ENCODE measurements around the gene TRNP1.

TRNP1 gene

GRCh38 chr1:26991310-26992116 lies 2.0 kb upstream of the TRNP1 start:
- H3K4me3 Mint-ChIP-seq, result peak overlapping the region; percentile 31
- no peak overlapping the region for H3K27ac Mint-ChIP-seq
- no peaks in the 10 kb centered on the region for H3K9me3 Mint-ChIP-seq
- no peaks in the 10 kb centered on the region for H3K36me3 Mint-ChIP-seq (ENCODE audit: low read depth)
- no peak for DNase-seq
- no peak for TF ChIP-seq CTCF (IDR thresholded peaks at IDR 0.05)
- H3K27me3 Mint-ChIP-seq (ENCODE audit: low read depth, poor library complexity), result peaks cover 81% of the 10 kb centered on the region
- peaks cover 32% of the 10 kb centered on the region for H3K4me1 Mint-ChIP-seq

- peaks cover 76% of the 10 kb centered on the region for H3K27me3 Mint-ChIP-seq (ENCODE audit: low read depth, poor library complexity)
- no peak for TF ChIP-seq CTCF (IDR thresholded peaks at IDR 0.05)
- peaks cover 53% of the 10 kb centered on the region for H3K4me1 Mint-ChIP-seq
- H3K36me3 Mint-ChIP-seq (ENCODE audit: low read depth), result no peaks in the 10 kb centered on the region
- DNase-seq, result peak; percentile 65
- no peak overlapping the region for H3K27ac Mint-ChIP-seq
- H3K4me3 Mint-ChIP-seq, result peak overlapping the region; percentile 79
- H3K9me3 Mint-ChIP-seq, result no peaks in the 10 kb centered on the region
These were observed 711 bp downstream of the TRNP1 start for GRCh38 chr1:26994020-26994786.

- H3K4me3 Mint-ChIP-seq, result peak overlapping the region; percentile 79
- H3K36me3 Mint-ChIP-seq (ENCODE audit: low read depth), result no peaks in the 10 kb centered on the region
- peaks cover 61% of the 10 kb centered on the region for H3K4me1 Mint-ChIP-seq
- no peak overlapping the region for H3K27ac Mint-ChIP-seq
- peaks cover 71% of the 10 kb centered on the region for H3K27me3 Mint-ChIP-seq (ENCODE audit: low read depth, poor library complexity)
- TF ChIP-seq CTCF (IDR thresholded peaks at IDR 0.05), result no peak
- DNase-seq, result no peak
- no peaks in the 10 kb centered on the region for H3K9me3 Mint-ChIP-seq
These were observed 1.5 kb downstream of the TRNP1 start for GRCh38 chr1:26994787-26995517.

GRCh38 chr1:26996024-26996423 lies 2.5 kb downstream of the TRNP1 start:
- TF ChIP-seq CTCF (IDR thresholded peaks at IDR 0.05), result no peak
- Mint-ChIP-seq H3K27ac (no peak overlapping the region), H3K4me1 (peaks cover 64% of the 10 kb centered on the region), H3K36me3 (ENCODE audit: low read depth) (no peaks in the 10 kb centered on the region), H3K9me3 (no peaks in the 10 kb centered on the region), H3K4me3 (peak overlapping the region; percentile 79), H3K27me3 (ENCODE audit: low read depth, poor library complexity) (peaks cover 60% of the 10 kb centered on the region)
- DNase-seq, result no peak

GRCh38 chr1:26996665-26997064 lies 3.2 kb downstream of the TRNP1 start:
- no peak overlapping the region for H3K27ac Mint-ChIP-seq
- no peak for TF ChIP-seq CTCF (IDR thresholded peaks at IDR 0.05)
- no peaks in the 10 kb centered on the region for H3K9me3 Mint-ChIP-seq
- H3K36me3 Mint-ChIP-seq (ENCODE audit: low read depth), result no peaks in the 10 kb centered on the region
- no peak for DNase-seq
- peaks cover 53% of the 10 kb centered on the region for H3K27me3 Mint-ChIP-seq (ENCODE audit: low read depth, poor library complexity)
- H3K4me1 Mint-ChIP-seq, result peaks cover 64% of the 10 kb centered on the region
- H3K4me3 Mint-ChIP-seq, result no peak overlapping the region

Data from nephron progenitor cell (in vitro differentiated cells).